Thymus (tissue), 11 donors: ENCODE measurements around the gene ZACN. TPM values are rescaled to one million over a fixed set of nuclear protein-coding genes. Genes with fewer than 3 reads are reported as not detected.
"Not testable (repeated sequence)": the region's sequence is repeated elsewhere in the genome, so short reads cannot be mapped to it uniquely, and the experiment has no call there.

ENCODE experiments used
- DNase-seq, 9 donors: peaks; one replicate each; pipeline ENCODE4 v3.0.0-alpha.2; 2013; ENCODE audit warnings: low spot score in 9 of 9, low read depth in 6 of 9, missing footprints in 1 of 9
- H3K27ac ChIP-seq, 2 donors: one replicate each; pipeline ENCODE4 v1.5.1; 2013; ENCODE audit warnings: control low read depth in 1 of 2, low read depth in 1 of 2, low read length in 1 of 2, mild to moderate bottlenecking in 1 of 2, moderate library complexity in 1 of 2
- H3K27me3 ChIP-seq, 2 donors: one replicate each; pipeline ENCODE4 v1.5.1; 2013; ENCODE audit warnings: low read length in 1 of 2; ENCODE audit not compliant: control insufficient read depth in 2 of 2, insufficient read depth in 1 of 2
- H3K36me3 ChIP-seq, 2 donors: one replicate each; pipeline ENCODE4 v1.5.1; 2013; ENCODE audit warnings: low read length in 1 of 2, mild to moderate bottlenecking in 1 of 2, moderate library complexity in 1 of 2; ENCODE audit not compliant: control insufficient read depth in 2 of 2, insufficient read depth in 2 of 2
- H3K4me1 ChIP-seq, 2 donors: one replicate each; pipeline ENCODE4 v1.5.1; 2013; ENCODE audit warnings: low read length in 2 of 2; ENCODE audit not compliant: control insufficient read depth in 2 of 2, insufficient read depth in 2 of 2
- H3K4me3 ChIP-seq, 2 donors: one replicate each; pipeline ENCODE4 v1.5.1; 2013; ENCODE audit warnings: low read length in 2 of 2, control low read depth in 1 of 2, mild to moderate bottlenecking in 1 of 2
- H3K9me3 ChIP-seq, 2 donors: one replicate each; pipeline ENCODE4 v1.5.1; 2013; ENCODE audit warnings: low read length in 1 of 2, mild to moderate bottlenecking in 1 of 2; ENCODE audit not compliant: control insufficient read depth in 2 of 2, insufficient read depth in 1 of 2
- WGBS: extraction: QIAGEN DNeasy Blood & Tissue Kit; methylation state at CpG from one replicate; pipeline ENCODE4 v1.1.7; 2013; 5-methylcytosine and 5-hydroxymethylcytosine counted together
- polyA plus RNA-seq: library from polyadenylated mRNA; stranded (reverse); fragments of 200-250 nt; gene quantifications from one replicate; pipeline ENCODE4 v1.2.3, GENCODE V29; 2013
- total RNA-seq: library from RNA; stranded (reverse); fragments of 120-200 nt; gene quantifications from one replicate; pipeline ENCODE4 v1.2.4, GENCODE V29; 2013
- donor health status: healthy.

The ZACN gene
- total and polyA plus RNA-seq, 2 donors = 1.5 to 10.3 TPM

DNA sequence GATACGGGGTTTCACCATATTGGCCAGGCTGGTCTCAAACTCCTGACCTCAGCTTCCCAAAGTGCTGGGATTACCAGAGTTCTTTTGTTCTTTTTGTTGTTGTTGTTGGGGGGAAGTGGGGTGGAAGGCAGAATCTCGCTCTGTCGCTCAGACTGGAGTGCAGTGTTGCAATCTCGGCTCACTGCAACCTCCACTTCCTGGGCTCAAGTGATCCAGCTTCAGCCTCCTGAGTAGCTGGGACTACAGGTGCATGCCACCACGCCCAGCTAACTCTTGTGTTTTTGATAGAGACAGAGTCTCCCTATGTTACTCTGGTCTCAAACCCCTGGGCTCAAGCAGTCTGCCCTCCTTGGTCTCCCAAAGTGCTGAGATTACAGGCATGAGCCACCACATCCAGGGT lies 612 bp upstream of the ZACN start:
- H3K4me3 ChIP-seq, H3K9me3 ChIP-seq, DNase-seq, H3K27ac ChIP-seq: not testable (repeated sequence)
- H3K36me3 ChIP-seq = peaks cover 18 to 19% of the 10 kb centered on the region in 2 donors
- peaks cover 54 to 74% of the 10 kb centered on the region in 2 donors for H3K27me3 ChIP-seq
- 60% methylated on average over 5 of the region's 5 CpGs for WGBS
- H3K4me1 ChIP-seq = peaks cover 21 to 61% of the 10 kb centered on the region in 2 donors

DNA sequence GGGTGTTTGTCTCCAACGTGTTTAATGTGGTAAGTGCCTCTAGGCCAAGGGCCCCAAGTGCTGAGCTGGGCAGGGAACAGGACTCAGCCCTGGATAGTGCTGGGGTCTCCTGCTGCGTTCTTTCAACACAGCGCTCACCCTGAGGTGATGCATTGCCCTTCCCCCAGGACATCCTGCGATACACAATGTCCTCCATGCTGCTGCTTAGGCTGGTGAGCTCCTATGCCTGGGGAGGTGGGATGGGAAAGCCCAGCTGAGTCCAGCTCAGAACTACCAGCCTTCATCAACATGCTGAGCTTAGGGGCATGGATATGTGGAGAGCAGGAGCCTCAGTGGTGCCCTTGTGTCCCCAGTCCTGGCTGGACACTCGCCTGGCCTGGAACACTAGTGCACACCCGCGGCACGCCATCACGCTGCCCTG lies 563 bp downstream of the ZACN start:
- peaks cover 44 to 62% of the 10 kb centered on the region in 2 donors for H3K27me3 ChIP-seq
- H3K4me3 ChIP-seq = no peak overlapping the region
- peaks cover 21 to 61% of the 10 kb centered on the region in 2 donors for H3K4me1 ChIP-seq
- peaks cover 1 to 7% of the 10 kb centered on the region in 2 donors for H3K9me3 ChIP-seq
- no peak overlapping the region for H3K27ac ChIP-seq
- no peak for DNase-seq
- H3K36me3 ChIP-seq = peaks cover 30 to 31% of the 10 kb centered on the region in 2 donors
- WGBS = 50% methylated on average over 9 of the region's 9 CpGs

DNA sequence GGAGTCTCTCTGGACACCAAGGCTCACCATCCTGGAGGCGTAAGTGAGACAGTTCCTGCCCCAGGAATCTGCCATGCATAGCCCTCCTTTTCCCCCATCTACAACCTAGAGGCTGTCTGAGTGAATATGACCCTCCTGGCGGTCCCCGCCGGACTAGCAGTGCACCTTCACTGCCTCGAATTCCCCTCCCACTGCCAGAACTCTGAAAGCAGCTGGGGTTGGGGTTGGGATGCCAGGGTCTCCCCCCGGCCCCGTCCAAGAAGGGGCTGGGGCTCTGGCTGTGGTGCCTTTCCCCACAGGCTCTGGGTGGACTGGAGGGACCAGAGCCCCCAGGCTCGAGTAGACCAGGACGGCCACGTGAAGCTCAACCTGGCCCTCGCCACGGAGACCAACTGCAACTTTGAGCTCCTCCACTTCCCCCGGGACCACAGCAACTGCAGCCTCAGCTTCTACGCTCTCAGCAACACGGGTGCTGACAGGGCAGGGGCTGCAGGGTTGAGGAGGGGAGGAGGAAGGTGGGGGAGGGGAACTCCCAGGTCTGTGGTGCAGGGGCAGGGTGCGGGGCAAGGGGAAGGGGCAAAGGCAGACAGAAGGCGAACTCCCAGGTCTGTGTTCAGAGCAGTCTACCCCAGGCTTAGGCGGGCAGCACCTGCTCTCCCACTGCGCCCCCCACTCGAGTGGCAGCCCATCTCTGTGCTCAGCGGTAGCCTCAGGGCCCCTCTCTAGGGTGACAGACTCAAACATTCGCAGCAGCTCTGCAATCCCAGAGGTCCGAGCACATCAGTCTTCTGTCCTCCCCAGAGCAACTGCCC lies 1.2 kb downstream of the ZACN start:
- 8% methylated on average over 23 of the region's 23 CpGs for WGBS
- peak in 3 of 9 donors; percentile 43 to 70 (median 61) for DNase-seq
- H3K4me1 ChIP-seq = peaks cover 21 to 57% of the 10 kb centered on the region in 2 donors

DNA sequence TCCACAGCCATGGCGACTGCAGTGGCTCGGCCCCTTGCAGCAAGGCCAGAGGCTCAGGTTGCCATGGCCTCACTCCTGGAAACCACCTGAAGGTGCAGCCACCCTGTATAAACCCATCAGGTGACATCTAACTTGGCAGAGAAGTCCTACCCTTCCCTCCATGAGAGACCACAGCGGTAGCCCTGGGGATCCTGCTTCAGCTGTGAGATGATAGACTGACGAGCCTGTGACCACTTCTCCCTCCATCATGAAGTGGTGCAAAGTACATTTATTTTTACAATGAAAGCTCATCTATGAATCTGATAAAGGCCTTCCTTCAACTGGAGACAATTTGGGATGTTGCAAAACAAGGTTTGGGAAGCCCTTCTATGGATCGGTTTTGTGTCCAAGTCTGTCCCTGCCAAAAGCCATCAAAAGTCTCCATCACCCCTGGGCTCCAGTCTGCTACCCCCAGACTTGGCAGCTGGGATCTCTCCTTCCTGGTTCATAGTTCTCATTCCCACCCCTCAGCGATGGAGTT lies 1.8 kb downstream of the ZACN start:
- H3K4me1 ChIP-seq = peaks cover 21 to 50% of the 10 kb centered on the region in 2 donors
- whole genome bisulfite sequencing = 77% methylated on average over 6 of the region's 6 CpGs
- DNase-seq = no peak
- H3K36me3 ChIP-seq = peaks cover 42 to 44% of the 10 kb centered on the region in 2 donors
- peaks cover 1 to 2% of the 10 kb centered on the region in 2 donors for H3K9me3 ChIP-seq
- H3K27me3 ChIP-seq = peaks cover 32 to 49% of the 10 kb centered on the region in 2 donors
- H3K27ac ChIP-seq = peak overlapping the region in 1 of 2 donors; percentile 2
- no peak overlapping the region for H3K4me3 ChIP-seq

More for the DNA sequence above, 1.2 kb downstream of the ZACN start:
- H3K27ac ChIP-seq = peak overlapping the region in 1 of 2 donors; percentile 2
- peaks cover 1 to 5% of the 10 kb centered on the region in 2 donors for H3K9me3 ChIP-seq
- peaks cover 36 to 37% of the 10 kb centered on the region in 2 donors for H3K36me3 ChIP-seq
- no peak overlapping the region for H3K4me3 ChIP-seq
- peaks cover 38 to 56% of the 10 kb centered on the region in 2 donors for H3K27me3 ChIP-seq

DNA sequence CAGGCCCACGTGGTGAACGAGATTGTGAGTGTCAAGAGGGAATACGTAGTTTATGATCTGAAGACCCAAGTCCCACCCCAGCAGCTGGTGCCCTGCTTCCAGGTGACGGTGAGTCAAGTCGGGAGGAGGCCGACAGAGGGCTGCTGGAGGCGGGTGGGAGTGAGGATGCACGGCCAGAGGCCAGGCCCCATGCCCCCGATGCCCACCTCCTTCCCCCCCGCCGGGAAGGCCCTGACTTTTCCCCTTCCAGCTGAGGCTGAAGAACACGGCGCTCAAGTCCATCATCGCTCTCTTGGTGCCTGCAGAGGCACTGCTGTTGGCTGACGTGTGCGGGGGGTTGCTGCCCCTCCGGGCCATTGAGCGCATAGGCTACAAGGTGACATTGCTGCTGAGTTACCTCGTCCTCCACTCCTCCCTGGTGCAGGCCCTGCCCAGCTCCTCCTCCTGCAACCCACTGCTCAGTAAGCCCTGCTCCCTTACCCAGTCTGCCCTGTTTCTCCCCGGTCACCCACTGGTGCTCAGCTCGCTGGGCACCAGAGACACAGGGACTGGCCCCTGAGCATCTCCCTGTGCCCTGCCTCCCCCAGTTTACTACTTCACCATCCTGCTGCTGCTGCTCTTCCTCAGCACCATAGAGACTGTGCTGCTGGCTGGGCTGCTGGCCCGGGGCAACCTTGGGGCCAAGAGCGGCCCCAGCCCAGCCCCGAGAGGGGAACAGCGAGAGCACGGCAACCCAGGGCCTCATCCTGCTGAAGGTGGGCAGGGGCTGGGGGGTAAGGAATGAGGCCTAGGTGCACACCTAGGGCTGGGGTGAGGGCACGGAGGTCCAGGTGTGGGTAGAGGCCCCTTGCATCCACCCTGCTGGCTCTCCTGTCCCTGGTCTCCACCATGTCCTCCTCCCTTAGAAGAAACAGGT lies 2.6 kb downstream of the ZACN start:
- H3K4me1 ChIP-seq = peaks cover 16 to 43% of the 10 kb centered on the region in 2 donors
- no peak for DNase-seq
- H3K36me3 ChIP-seq = peaks cover 49 to 51% of the 10 kb centered on the region in 2 donors
- peaks cover 0 to 1% of the 10 kb centered on the region in 2 donors for H3K9me3 ChIP-seq
- H3K27ac ChIP-seq = no peak overlapping the region
- H3K27me3 ChIP-seq = peaks cover 24 to 42% of the 10 kb centered on the region in 2 donors
- H3K4me3 ChIP-seq = no peak overlapping the region
- 94% methylated on average over 27 of the region's 27 CpGs for WGBS

GRCh38 chr17:76082326-76083251 lies 3.6 kb downstream of the ZACN start:
- no peak overlapping the region for H3K27ac ChIP-seq
- no peak for DNase-seq
- H3K4me1 ChIP-seq = peaks cover 12 to 33% of the 10 kb centered on the region in 2 donors
- H3K36me3 ChIP-seq = peaks cover 60 to 61% of the 10 kb centered on the region in 2 donors
- WGBS = 97% methylated on average over 20 of the region's 20 CpGs
- peaks cover 14 to 31% of the 10 kb centered on the region in 2 donors for H3K27me3 ChIP-seq
- peaks cover 0 to 1% of the 10 kb centered on the region in 2 donors for H3K9me3 ChIP-seq
- H3K4me3 ChIP-seq = no peak overlapping the region

DNA sequence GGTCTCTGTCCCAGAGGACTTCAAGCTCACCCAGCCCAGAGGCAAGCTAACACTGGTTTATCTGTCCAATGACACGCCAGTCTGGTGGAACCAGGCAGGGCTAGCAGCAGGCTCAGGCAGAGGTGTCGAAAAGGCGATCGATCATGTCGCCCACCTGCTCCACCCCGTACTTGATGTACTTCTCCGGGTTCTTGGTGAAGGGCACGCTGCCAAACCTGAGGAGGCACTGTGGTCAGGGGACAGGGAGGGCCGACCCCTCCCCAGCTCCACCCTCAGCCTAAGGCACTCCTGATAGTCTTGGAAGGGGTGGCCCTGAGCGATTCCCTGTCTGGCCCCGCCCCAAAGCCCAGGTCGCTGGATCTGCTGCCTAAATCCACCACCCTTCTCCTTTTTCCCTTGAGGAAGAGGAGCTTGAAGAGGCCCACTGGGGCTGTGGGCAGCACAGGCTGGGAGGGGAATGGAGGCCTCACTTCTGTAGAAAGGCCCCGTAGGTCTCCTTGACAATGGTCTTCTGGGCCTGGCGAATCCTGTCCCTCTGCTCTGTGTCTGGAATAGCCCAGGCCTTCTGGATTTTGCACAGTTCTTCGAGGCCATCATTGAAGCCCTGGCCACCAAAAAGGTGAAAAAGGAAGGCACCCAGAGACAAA lies 4.7 kb downstream of the ZACN start:
- H3K36me3 ChIP-seq = peaks cover 70 to 72% of the 10 kb centered on the region in 2 donors
- DNase-seq = no peak
- no peak overlapping the region for H3K27ac ChIP-seq
- no peak overlapping the region for H3K4me3 ChIP-seq
- peaks cover 11 to 21% of the 10 kb centered on the region in 2 donors for H3K27me3 ChIP-seq
- H3K4me1 ChIP-seq = peaks cover 12 to 22% of the 10 kb centered on the region in 2 donors
- 95% methylated on average over 15 of the region's 15 CpGs for WGBS
- H3K9me3 ChIP-seq = peaks cover 0 to 1% of the 10 kb centered on the region in 2 donors
